Mesothelial cell of epicardium (in vitro differentiated cells): Measurements from ENCODE around the gene FITM1. TPM values are rescaled to one million over a fixed set of nuclear protein-coding genes. Genes with fewer than 3 reads are reported as not detected.

ENCODE experiments used
- DNase-seq, 2 experiments: peaks; one replicate each; pipeline ENCODE4 v3.0.0; 2021; ENCODE audit warnings: low spot score in 2 of 2; ENCODE audit not compliant: unreplicated experiment in 2 of 2
- H3K27ac Mint-ChIP-seq: 2 replicates; pipeline ENCODE4 v1.8.0; 2021; ENCODE audit warnings: mixed read lengths
- H3K27me3 Mint-ChIP-seq: 2 replicates; pipeline ENCODE4 v1.8.0; 2021; ENCODE audit warnings: low read depth, mixed read lengths
- H3K36me3 Mint-ChIP-seq: 2 replicates; pipeline ENCODE4 v1.8.0; 2021; ENCODE audit warnings: mixed read lengths
- H3K4me1 Mint-ChIP-seq: 2 replicates; pipeline ENCODE4 v1.8.0; 2021; ENCODE audit warnings: mixed read lengths
- H3K4me3 Mint-ChIP-seq: 2 replicates; pipeline ENCODE4 v1.8.0; 2021; ENCODE audit warnings: mild to moderate bottlenecking, moderate library complexity, mixed read lengths
- H3K9me3 Mint-ChIP-seq: 2 replicates; pipeline ENCODE4 v1.8.0; 2021; ENCODE audit warnings: mixed read lengths
- CTCF ChIP-seq: fragments of 200-600 bp; sonication (generic); IDR thresholded peaks from one replicate; pipeline ENCODE4 v1.5.0; 2021; ENCODE audit warnings: antibody characterized with exemption; ENCODE audit not compliant: unreplicated experiment
- total RNA-seq: library from RNA; stranded (reverse); gene quantifications from 3 replicates; pipeline ENCODE4 v1.2.1, GENCODE V29; 2021

The FITM1 gene
- total RNA-seq, 1 donor from 2014 or later, result 1.5 TPM

GRCh38 chr14:24164518-24164991 lies 34.1 kb downstream of the FITM1 start:
- no peak for TF ChIP-seq CTCF

DNA sequence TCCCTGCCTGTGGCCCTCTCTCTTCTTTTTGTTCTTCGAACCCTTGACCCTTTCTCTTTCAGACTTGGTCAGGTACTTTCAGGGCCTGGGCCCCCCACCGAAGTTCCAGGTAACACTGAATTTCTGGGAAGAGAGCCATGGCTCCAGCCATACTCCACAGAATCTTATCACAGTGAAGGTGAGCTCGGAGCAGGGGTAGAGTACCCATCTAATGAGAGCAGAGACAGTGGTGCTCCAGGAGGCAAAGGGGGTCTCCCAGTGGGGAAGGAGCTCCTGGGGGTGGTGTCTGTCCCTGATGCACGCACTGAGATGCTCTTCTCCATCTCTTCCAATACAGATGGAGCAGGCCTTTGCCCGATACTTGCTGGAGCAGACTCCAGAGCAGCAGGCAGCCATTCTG lies 35.3 kb downstream of the FITM1 start:
- TF ChIP-seq CTCF, result no peak
- Mint-ChIP-seq H3K36me3 (peaks cover 43% of the 10 kb centered on the region), H3K9me3 (no peaks in the 10 kb centered on the region), H3K27me3 (no peaks in the 10 kb centered on the region), H3K4me3 (no peak overlapping the region), H3K4me1 (peaks cover 41% of the 10 kb centered on the region), H3K27ac (peak overlapping the region; percentile 66)
- no peak for DNase-seq

More at GRCh38 chr14:24164518-24164991, 34.1 kb downstream of the FITM1 start:
- H3K4me1 Mint-ChIP-seq, result peaks cover 45% of the 10 kb centered on the region
- H3K27me3 Mint-ChIP-seq, result no peaks in the 10 kb centered on the region
- H3K36me3 Mint-ChIP-seq, result peaks cover 41% of the 10 kb centered on the region
- peak overlapping the region; percentile 85 for H3K27ac Mint-ChIP-seq
- peak overlapping the region; percentile 48 for H3K4me3 Mint-ChIP-seq
- no peak for DNase-seq
- H3K9me3 Mint-ChIP-seq, result no peaks in the 10 kb centered on the region

- H3K27me3 Mint-ChIP-seq, result no peaks in the 10 kb centered on the region
- TF ChIP-seq CTCF, result no peak
- H3K4me3 Mint-ChIP-seq, result no peak overlapping the region
- peaks cover 41% of the 10 kb centered on the region for H3K36me3 Mint-ChIP-seq
- no peak for DNase-seq
- peaks cover 39% of the 10 kb centered on the region for H3K4me1 Mint-ChIP-seq
- H3K27ac Mint-ChIP-seq, result peak overlapping the region; percentile 86
- no peaks in the 10 kb centered on the region for H3K9me3 Mint-ChIP-seq
Observed at GRCh38 chr14:24167469-24168114, 37.1 kb downstream of the FITM1 start.

GRCh38 chr14:24171422-24172260 lies 41.2 kb downstream of the FITM1 start, which contains the start of gene REC8:
Gene REC8, plus strand, starts transcription at chr14:24172080. Its CDS starts 473 bp downstream, at chr14:24172553.
- Mint-ChIP-seq H3K27me3 (no peaks in the 10 kb centered on the region), H3K36me3 (peaks cover 27% of the 10 kb centered on the region), H3K4me3 (peak within 1 kb of the TSS; percentile 83), H3K9me3 (no peaks in the 10 kb centered on the region), H3K4me1 (peaks cover 43% of the 10 kb centered on the region), H3K27ac (peak within 1 kb of the TSS; percentile 94)
- DNase-seq, result peak; percentile 86 to 92
- TF ChIP-seq CTCF, result no peak

GRCh38 chr14:24172261-24172860 lies 41.9 kb downstream of the FITM1 start:
- no peaks in the 10 kb centered on the region for H3K9me3 Mint-ChIP-seq
- peak overlapping the region; percentile 94 for H3K27ac Mint-ChIP-seq

More at GRCh38 chr14:24172261-24172860, 41.9 kb downstream of the FITM1 start:
- peak overlapping the region; percentile 83 for H3K4me3 Mint-ChIP-seq
- no peak for TF ChIP-seq CTCF
- no peak for DNase-seq
- H3K4me1 Mint-ChIP-seq, result peaks cover 48% of the 10 kb centered on the region
- peaks cover 27% of the 10 kb centered on the region for H3K36me3 Mint-ChIP-seq
- H3K27me3 Mint-ChIP-seq, result no peaks in the 10 kb centered on the region
